Fibroblast of skin of right quadriceps (primary cell): ENCODE results near the gene VSIR.

Experiments
- DNase-seq: peaks from one replicate; pipeline ENCODE4 v3.0.0-alpha.2; 2013

VSIR gene

DNA sequence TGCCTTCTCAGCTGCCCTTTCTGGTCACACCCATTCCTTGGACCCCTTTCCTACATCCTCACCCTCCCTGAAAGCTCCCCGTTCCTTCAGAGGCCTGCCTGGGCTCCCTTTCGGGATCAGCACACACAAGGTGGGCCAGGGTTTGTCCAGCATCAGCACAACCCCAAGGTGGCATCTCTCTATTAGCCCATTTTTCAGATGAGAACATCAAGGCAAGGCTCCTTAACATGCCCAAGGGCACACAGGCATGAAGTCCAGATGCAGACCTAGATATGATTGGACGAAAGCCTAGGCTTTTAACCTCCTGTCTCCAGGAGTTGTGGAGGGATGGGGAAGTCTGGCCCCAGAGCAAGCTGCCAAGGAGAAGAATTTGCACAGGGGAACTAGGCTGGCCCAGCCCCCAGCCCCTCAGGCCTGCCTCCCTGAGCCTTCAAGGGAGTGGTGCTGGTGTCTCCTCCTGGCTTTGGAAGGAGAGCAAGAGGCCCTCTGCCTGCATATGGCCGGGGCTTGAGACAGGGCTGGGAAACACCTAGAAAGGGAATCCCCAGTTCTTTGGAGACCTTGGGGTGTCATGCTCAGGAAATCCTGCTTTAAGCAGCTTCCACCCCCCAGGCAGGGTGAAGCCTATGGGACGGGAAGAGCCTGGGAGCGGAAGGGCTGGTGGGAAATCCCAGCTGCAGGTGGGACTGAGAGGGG lies 9.0 kb upstream of the VSIR start:
- no peak for DNase-seq

DNA sequence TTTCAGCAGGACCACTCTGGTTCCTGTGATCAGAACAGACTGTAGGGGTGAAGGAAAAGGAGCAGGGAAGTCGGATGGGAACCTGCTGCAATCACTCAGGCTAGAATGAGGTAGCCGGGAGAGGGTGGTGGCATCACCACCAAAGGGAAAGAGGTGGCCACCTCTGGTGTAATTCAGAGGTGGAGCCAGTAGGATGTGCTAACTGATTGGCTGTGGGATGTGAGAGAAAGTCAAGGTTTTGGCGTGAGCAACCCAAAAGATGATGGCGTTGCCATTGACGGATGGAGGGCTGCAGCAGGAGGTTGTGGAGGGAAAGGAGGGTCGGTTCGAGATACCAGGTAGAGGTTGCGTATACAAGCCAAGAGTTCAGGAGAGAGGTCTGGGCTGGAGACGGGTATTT lies 7.4 kb upstream of the VSIR start:
- DNase-seq = no peak

DNA sequence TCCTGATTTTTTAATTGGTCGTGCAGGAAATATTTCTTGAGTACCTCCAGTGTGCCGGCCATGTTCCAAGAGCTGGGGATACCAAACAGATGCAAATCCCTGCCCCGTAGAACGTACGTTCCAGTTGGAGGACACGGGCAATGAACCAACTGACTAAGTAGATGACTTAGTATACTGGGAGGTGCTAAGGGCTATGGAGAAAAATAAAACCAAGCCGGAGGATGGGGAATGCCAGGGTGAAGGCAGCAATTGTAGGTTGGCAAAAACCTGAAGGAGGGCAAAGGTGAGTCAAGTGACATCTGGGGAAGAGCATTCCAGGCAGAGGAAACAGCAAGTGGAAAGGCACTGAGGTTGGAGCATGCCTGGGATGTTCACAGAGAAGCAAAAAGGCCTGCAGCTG lies 6.8 kb upstream of the VSIR start:
- DNase-seq = no peak

DNA sequence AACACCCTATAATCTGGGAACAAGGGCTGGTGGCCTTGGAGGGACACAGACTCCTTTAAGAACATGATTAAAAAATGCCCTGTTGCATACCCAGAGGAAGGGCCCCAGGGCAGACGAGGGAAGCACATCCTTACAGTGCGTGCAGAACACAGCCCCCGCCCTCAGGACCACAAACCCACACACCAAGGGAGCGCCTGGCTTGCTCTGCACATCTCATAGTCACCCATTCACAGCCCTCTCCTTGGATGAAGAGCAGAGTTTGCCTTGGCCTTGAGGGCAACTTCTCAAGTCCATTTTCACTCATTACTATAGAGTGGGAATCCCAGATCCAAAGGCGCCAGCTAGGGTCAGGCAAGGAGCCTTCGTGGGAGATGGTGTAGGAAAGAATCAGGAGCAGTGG lies 6.3 kb upstream of the VSIR start:
- DNase-seq = no peak

DNA sequence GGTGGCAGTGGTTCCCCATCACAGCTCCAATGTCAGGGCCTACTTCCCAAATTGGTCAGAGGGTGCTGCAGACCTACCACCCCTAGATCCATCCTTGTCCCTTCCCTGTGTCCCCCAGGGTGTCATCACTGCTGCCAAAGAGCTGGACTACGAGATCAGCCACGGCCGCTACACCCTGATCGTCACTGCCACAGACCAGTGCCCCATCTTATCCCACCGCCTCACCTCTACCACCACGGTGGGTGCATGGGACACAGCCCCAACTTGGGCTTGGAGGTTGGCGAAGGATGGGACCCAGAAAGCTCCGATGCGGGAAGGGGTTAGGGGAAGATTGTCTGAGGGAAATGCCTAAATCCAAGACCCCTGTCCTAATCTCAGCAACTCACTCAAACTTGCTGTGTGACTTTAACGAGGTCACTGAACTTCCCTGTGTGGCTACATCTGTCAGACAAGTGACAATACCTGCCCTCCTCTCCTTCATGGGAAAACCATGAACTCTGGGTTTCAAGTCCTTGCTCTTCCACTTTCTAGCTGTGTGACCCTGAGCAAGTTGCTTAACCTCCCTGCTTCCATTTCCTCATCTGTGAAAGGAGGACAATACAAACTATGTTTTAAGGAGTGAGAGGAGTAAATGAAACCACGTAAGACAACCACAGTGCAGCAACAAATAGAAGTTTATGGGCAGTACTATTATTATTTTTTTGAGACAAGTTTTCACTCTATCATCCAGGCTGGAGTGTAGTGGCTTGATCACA lies 4.9 kb upstream of the VSIR start:
- no peak for DNase-seq

DNA sequence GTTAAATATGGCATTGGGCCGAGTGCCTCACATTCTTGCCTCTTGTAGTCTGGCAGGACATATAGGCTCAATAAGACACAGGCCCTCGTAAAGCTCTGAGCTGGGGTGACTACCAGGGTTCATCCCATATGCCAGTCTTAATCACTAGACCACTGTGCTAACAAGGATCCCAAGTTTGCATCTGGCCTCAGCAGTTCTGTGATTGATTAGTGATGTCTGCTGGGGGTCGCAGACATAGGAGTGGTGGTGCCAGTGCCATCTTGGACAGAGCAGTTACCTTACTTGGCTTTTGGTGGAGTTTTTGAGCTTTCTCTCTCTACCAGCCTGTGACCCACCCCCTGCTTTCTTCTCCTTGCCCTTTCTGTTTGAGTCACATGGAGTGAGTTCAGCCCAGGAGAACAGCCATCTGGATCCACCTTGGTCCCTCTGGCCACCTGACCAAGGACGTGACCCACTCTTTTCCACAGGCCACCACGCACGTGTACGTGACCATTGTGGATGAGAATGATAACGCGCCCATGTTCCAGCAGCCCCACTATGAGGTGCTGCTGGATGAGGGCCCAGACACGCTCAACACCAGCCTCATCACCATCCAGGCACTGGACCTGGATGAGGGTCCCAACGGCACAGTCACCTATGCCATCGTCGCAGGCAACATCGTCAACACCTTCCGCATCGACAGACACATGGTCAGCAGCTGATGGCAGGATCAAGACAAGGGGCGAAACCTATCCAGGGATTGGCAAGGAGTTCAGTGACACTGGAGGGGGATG lies 4.1 kb upstream of the VSIR start:
- DNase-seq = no peak

DNA sequence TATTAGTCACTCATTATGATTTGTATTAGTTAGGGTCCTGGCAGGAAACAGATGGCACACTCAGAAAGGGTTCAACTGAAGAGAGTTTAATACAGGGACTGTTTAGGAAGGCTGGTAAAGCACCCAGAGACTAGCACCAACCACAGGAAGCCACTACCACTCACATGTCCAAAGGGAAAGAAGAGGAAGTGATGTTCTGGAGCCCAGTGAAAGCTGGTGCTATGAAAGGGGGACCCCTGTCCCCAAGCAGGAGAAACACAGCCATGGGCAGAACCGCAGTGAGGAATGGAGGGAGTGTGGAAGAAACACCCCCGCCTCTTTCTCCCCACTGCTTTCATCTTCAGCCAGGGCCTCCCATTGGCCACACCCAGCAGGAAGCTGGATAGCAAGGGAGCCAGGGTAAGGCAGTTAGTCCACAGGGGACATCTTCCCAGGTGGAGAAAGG lies 3.2 kb upstream of the VSIR start:
- DNase-seq = no peak

DNA sequence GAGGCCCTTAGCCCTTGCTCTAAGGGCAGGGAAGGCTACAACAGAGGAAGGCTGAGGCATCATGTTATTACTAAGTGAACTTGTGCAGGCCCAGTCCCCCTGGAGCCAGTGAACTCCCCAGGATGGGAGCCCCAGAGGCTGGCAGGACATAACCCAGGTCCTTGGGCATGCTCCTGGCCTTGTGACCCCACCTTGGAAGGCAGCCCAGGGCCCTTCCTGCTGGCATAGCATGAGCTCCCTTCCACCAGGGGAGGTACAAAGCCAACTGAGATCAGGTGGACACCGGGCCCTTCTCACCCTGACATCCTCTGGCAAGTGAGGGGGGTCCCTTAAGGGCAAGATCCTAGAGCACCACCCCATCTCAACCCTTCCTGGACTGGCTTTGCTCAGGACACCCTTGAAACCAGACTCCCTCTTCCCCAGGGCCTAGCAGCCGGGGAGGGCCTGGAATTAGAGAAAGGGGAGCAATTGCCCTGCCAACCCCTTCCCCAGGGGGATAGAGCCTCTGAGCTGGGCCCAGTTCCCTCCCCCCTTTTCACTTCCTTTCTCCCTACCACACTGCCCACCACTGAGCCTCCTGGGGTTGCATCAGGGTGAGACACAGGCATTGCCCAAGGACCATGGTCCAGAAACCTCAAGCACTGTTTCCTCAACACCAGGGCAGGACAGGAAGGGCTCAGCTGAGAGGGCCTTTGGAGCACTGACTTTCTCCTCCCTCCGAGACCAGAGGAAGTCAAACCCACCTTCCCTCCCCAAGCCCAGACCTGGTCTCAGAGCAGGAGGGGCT lies 1.8 kb upstream of the VSIR start:
- no peak for DNase-seq

DNA sequence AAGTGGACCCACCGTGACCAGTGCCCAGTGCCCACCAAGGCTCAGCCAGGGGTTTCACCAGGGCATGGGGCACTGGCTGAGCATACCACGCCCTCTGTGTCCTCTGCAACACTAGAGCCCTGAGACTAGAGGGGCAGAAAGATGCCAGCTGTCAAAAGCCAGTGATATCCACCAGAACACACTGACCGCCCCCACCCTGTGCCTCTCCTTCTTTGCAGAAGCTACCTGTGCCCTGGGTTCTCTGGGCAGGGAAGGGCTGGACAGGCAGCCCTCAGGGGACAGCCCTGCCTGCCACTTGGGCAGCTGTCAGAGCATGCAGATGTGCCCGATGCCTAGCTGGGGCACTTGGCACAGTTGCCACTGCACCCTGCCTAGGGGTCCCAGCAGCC lies 494 bp downstream of the VSIR start:
- no peak for DNase-seq

DNA sequence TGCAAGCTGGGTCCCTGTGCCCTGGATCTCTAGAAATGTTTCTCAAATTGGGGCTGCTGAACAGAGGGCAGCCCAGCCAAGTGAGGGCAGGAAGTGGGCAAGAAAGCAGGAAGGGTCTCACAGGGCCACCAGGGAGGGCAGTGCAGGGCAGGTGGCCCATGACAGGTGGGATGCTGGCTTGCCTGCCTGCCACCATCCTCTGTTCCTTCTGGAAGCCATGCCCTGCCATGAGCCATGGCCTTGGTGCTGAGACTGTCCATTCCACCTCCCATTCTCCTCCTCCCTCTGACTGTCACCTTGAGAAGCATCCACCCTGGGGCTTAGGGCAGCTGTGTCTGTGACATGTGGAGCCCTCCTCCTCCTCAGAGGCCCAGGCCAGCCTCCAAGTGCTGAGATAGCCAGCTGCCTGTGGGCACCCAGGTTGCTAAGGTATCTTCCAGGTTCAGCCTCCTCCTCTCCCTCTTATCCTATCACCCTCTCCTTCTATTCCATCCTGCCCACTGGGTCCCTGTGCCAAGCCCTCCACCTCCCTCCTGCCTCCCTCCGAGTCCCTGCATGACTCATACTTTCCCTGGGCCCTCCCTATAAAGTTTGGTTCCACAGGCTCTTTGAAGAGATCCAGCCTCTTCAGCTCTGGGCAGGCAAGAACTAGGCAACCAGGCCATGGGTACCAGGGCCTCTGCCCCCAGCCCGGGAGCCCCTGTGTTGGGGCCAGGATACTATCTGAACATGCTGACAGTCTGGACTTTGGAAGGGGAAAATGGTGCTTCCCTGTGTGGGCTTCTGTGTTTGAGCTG lies 1.3 kb downstream of the VSIR start:
- DNase-seq = peak; percentile 58

DNA sequence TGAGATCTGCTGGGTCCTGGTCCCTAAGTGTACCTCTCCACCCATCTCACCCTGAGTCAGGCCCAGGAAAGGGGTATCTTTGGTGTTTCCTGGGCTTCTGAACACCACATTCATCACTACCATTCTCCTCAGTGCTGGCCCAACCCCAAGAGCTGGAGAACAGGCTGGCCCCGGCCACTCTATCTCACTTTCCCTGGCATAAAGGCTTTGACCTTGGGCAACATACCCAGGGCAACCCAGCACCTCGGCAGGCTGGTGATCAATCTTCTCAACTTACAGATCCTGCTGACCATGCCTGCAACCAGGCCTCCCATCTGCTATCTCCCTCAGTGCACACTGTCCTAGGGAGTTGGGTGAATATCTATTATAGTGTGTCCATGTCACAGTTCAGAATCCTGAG lies 2.1 kb downstream of the VSIR start:
- DNase-seq = no peak

DNA sequence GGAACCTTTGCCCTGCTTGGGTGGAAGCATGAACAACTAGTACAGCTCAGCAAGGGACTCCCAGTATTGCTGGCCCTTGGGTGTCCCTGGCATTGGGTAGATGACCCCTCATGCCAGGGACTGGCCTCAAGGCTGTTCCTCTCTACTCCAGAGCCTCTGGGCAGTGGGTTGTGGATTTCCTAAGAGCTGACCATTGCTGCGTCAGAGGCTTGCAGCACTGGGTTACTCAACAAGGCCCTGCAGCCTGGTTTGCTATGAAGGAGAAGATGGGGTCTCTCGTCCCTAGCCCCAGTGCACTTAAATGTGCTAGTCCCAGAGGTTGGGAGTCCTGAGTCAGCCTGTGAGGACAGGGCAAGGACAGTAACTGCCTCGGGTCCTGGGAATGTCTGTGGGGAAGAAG lies 2.5 kb downstream of the VSIR start:
- DNase-seq = no peak

DNA sequence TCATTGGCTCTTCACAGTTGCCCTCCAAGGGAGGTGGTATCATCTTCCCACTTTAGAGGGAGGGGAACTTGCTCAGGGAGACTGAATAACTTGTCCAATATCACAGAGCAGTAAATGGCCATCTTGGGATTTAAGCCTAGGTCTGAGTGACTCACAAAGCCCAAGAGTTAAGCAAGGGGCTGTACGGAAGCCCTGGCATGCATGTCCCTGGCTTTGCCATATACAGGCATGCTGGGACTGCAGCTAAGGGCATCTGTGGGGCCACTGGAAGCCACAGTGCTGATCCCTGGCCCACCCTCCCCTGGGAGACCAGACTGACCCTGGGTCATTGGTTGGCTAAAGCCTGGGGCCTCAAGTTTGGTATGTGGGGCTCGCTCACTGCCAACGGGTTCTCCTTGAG lies 3.1 kb downstream of the VSIR start:
- DNase-seq = peak; percentile 28

DNA sequence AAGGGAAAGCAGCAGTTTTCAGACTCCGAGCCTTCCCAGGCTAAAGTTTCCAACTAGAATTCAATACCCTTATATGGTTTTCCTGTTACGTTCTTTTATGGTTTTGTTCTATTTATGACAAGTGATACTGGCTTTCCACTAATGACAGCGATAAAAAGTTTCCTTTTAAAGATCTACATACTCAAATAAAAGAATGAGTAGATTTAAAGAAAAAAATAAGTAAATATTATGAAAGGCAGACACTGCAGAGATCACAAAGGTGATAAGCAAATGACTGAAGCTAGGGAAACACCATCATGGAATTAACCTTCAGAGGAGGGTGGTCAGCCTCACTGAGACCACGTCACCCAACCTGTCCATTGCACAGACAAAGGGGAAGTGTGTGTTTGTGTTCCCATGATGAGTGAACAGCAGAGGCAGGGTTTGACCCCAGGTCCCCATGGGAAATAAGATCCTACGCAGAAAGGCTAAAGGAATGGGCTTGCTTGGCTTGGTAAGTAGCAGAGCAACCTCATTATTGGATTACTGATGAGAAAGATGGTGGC lies 4.0 kb downstream of the VSIR start:
- no peak for DNase-seq

DNA sequence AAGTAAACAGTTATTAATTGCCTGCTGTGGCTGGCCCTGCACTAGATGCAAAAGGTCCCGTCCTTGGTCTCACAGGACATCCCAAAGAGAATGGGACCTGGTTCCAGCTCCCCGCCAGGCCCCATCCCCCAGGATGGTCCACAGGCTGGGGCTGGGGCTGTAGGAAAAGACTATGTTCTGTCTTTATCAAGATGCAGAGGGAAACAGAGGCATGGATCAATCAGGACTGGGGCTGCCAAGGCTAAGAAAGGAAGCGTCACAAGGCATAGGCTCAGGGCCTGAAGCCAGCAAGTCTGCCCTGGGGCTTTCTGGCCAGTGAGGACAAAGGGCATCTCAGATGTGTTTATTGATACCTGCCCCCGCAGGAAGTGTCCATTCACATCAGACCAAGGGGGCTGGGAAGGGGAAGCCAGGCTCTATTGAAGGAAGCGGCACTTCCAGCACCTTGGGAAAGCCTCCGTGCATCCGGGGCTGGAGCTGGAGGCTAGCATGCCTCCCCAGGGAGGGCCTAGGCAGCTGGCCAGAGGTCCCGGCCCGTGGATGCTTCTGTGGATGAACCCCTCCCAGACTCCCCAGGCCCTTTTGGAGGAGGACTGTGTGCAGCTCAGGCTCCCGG lies 5.8 kb downstream of the VSIR start:
- DNase-seq = no peak

DNA sequence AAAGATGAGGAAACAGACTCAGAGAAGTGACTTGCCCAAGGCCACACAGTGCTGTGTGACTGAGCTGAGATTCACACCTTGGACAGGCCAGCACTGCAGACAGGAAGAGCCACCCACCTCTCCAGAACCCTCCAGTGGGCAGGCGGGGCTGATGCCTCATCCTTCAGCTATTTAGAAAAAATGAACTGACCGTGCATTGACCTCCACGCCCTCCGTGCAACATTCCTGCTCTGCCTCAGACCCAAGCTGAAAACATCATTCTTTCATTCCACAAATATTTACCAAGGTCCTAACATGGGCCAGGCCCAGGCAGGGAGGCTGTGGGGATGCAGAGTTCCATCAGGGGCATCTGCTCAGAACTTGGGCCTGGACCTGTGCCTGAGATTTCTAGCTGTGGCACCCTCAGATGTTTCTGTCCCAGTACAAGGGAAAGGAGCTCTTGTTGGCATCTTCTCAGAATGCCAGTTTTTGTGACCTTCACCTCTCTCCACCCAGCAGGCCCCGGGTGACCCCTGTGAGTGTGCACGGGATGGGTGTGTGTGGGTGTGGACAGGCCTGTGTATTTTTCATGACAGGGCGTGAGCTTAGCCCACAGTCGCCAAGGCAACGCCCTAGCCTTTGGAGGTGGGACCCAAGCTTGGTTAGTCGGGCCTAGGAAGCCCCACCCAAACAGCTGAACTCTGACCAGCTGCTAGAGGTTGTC lies 6.5 kb downstream of the VSIR start:
- DNase-seq = peak; percentile 90

DNA sequence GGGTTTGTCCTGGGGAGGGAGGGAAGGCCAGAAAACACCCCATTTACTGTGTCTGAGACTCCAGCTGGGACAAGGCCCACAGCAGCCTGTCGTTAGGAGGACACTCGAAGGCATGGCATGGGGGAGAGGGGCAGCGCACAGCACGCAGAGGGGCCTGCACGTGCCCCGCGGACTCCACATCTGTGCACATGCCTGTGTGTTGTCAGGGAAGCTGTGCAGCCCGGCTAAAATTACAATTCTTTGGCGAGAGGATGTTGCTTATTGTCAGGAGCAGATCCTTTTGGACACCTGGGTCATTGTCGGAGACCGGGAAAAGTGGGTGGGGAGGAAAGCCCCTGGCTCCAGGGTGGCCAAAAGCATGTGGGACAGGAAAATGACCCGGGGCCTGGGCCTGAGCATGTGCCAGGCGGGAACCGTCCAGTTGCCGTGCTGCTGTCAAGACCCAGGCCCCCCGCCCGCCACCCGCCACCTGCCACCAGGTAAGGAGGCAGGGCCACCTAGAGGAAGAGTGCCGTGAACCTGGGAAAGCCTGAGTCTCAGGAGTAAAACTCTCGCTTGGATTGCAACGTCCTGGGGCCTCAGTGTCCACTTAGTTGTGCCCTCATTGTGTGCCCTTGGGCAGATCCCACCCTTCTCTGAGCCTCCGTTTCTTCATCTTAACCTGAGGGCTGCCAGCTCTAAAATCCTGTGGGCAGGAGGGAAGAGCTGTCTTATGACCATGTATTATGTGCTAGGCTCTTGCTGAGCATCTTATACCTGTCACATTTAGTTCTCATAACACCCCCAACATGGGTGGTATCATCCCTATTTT lies 7.2 kb downstream of the VSIR start:
- DNase-seq = no peak

DNA sequence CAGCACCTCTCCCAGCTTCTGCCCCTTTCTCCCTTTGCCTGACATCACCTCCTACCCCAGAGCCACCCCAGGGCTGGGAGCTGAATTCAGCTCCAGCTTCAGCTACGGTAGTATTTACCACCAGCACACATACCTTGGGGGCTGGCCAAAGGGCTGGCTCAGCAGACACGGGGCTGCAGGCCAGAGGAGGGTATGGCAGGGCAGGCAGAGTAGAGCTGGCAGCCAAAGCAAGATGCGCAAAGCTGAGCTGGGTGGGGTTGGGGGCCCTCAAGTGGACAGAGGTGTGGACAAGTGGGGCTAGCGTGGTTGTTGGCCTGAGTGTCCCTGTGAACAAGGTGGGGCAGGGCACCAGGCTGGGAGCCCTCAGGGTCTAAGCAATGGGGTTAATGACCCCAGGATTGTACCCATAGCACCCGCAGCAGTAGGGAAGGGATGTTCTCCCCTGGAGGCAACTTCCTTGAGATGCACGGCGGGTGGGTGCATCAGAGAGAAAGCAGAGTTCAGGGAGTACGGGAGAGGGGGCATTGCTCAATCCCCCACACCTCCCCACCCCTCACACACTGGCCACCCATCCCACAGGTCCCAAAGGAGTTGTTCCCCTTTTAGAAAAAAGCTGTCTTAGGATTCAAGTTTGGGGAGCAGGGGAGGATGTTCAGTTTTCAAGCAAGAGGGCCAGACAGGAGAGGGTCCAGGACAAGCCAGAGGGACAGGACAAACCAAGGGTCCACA lies 8.0 kb downstream of the VSIR start:
- DNase-seq = no peak
